Transverse colon (tissue), 3 donors: ENCODE data around the gene KRT80.

Experiments
- POLR2A ChIP-seq: fragments of 450-650 bp; IDR thresholded peaks from one replicate; pipeline ENCODE4 v1.6.1; 2016; ENCODE audit warnings: antibody characterized with exemption, mild to moderate bottlenecking, moderate library complexity
- TF ChIP-seq, protein P1 (sequence below), 5 experiments: fragments of 200-600 bp in 3 of 5; fragments of 450-650 bp in 2 of 5; sonication (generic) in 3 of 5; IDR thresholded peaks; 1 replicate in 2 of 5; 2 replicates in 3 of 5; pipeline ENCODE4 v1.5.1; 2016 to 2017; ENCODE audit warnings: antibody characterized with exemption in 5 of 5, inconsistent platforms in 3 of 5, mild to moderate bottlenecking in 2 of 5, moderate library complexity in 1 of 5

DNA sequence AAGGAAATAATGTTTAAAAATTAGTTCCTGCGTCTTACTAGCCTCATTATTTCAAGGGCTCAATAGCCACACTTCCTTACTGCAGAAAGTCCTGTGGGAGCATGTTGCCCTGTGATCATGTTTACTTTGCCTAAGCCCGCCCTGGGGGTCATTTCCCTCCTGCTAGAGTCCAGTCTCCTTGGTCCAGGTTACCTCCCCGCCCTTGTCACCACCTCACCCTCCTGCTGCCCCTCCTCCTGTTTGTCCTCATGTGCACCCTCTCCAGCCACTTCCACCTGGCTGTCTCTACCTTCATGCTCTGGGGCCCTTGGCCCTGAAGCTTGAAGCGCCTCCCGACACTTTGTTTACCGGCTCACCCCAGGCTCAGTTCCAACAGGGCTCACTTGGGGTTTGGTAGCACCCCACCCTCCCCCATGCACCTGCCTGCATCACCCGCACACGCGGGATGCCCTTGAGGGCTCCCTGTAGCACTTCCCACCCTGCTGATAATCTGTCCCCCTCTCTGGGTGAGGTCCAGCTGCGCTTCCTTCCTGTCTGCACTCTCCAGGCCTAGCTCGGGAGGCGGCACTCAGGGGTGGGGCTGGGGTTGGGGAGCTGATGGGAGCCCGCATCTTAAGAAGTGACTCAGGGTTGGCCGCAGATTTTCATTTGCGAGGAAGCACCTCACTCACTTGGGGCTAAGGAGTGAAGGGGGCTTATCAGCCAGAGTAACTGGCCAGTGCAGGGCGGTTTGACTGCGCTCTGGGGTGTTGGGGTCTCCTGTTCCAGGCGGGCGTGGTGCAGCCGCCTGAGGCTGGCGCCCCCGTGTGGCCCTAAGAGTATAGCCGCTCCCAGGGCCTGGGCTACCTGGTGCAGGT, 72.2 kb downstream of the KRT80 start:
- no peak for TF ChIP-seq POLR2A
- TF ChIP-seq, protein P1, sequence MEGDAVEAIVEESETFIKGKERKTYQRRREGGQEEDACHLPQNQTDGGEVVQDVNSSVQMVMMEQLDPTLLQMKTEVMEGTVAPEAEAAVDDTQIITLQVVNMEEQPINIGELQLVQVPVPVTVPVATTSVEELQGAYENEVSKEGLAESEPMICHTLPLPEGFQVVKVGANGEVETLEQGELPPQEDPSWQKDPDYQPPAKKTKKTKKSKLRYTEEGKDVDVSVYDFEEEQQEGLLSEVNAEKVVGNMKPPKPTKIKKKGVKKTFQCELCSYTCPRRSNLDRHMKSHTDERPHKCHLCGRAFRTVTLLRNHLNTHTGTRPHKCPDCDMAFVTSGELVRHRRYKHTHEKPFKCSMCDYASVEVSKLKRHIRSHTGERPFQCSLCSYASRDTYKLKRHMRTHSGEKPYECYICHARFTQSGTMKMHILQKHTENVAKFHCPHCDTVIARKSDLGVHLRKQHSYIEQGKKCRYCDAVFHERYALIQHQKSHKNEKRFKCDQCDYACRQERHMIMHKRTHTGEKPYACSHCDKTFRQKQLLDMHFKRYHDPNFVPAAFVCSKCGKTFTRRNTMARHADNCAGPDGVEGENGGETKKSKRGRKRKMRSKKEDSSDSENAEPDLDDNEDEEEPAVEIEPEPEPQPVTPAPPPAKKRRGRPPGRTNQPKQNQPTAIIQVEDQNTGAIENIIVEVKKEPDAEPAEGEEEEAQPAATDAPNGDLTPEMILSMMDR (IDR thresholded peaks at IDR 0.05) = peak; percentile 46 to 69 (median 65)
